HG02938 (cell line): Measurements from ENCODE around the gene F12.

Source experiments
- ATAC-seq: cut with Tn5 transposase; IDR thresholded peaks from one replicate; pipeline ENCODE4 v1.9.1; 2021; ENCODE audit warnings: mild to moderate bottlenecking, moderate library complexity; ENCODE audit not compliant: unreplicated experiment

Gene F12

DNA sequence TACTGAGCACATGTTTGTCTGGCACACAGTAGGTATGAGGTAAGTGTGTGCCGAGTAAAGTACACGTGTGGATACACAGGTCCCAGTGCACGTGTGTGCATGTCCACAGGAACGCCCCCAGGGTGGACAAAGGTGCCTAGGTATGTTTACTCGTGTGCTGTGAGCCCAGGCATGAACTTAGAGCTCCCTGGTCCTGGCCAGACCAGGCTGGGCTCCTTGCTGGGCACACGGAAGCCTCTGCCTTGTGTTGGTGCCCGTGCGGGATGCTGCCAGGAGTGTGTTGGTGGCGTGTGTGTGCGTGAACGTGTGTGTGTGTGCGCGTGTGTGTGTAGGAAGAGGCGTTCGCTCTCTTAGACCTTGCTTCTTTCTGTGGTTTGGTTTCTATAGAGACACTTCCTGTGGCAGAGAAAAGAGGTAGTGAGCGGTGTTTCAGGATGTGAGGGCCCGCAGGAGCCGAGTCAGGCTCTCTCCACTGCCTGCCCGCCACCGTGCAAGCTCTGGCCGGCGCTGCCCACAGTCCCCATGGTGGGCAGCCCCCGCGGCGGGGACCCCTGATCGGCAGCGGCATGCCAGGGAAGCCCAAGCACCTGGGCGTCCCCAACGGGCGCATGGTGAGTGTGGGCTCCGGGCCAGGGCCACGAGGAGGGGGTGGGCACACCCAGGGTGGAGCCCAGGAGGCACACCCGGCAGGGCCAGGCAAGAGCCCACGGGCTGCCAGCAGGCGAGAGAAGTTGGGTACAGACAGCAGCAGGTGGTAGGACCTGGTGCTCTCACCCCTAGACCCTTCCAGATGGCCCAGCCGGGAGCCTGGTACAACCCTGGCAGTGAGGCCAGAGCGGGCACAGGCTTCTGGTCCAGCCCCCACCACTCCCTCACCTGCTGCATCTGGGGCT, 51.7 kb downstream of the F12 start, which contains the start of gene RGS14:
Gene RGS14, plus strand, starts transcription at position 466 of the 893 bp plus-strand sequence. Its CDS starts 101 bp downstream, at position 567.
- ATAC-seq = peak; percentile 93

DNA sequence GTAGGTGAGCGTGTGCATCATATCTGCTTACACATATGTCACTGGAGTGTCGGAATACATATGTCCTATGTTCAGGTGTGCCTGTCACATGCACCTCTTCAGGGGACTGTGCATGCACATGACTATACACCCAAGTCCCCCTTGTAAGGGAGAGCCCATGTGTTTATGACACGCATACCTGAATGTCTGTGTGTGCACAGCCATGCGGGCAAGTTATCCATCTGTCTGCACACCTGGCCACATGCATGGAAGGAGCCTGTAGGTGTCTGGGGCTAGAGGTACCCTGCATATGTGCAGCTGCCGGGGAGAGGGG, 52.3 kb downstream of the F12 start:
- ATAC-seq = no peak

DNA sequence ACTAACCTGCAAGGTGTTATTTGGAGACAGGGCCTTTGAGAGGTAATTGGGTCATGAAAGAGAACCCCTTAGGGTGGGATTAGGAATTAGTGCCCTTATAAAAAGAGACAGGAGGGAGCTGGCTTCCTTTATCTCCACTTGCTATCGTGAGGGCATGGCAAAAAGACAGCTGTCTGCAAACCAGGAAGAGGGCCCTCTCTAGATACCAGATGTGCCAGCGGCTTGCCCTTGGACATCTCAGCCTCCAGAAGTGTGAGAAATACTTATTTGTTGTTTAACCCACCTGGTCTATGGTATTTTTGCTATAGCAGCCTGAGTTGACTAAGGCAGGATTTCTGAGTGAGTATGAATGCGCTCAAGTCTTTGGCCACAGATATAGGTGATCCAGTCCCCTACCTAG, 52.6 kb downstream of the F12 start:
- no peak for ATAC-seq

DNA sequence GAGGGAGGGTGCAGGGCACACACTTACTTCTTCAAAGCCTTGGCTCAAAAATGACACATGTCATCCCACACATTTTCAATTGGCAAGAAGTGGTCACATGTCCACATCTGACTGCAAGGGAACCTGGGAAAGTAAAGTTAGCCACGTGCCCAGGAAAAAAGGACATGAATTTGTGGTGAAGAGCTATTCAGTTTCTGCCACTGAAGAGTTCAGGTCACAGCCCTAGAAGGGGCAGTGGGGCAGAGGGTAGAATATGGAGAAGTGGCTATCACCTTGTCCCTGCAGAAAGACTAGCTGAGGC, 53.5 kb downstream of the F12 start:
- no peak for ATAC-seq

DNA sequence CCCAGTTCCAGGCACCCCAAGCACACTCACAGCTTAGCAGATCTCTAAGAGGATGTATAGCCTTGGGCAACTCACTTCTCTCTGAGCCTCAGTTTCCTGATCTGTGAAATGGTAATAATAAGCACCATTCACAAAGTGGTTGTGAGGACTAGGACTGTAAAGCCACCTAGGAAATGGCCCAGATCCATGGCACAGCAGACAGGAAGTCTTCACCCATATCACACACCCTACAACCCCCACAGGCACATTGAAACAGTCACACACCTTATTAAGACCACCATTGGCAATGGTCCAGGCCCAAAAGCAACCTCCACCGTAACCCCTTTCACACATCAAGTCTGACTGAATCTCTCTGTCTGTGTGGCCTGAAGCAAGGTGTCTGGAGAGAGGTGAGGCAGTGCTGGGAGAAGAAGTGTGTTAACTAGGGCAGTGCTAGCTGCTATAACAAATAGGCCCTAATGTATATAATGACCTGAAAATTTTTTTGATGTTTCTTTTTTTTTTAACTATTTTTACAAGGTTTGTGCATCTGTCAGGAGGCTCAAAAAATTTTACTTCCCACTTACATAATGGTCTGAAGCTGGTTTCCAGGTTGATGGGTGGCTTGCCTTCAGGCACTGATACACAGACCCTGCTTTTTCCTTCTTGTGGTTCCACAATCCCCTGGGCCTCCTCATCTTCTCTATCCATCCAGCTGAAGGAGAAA, 54.0 kb downstream of the F12 start:
- ATAC-seq = no peak

DNA sequence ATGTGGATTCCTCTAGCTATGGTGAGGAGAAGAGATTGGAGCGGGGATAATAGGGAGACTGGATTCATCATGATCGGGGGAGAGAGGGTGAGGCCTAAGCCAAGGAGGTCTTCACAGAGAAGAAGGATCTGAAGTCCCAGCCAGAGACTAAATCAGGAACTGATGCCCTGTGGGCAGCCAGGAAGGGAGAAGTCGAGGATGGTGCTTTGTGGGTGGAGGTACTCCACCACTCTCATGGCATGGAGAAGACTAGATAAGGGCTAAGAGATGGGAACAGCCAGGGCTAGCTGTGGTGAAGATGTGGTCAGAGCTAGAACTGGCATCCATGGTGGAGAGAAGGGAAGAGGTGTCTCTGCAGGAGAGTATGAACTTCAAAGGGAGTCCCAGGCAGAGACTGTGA, 54.7 kb downstream of the F12 start:
- ATAC-seq = no peak

DNA sequence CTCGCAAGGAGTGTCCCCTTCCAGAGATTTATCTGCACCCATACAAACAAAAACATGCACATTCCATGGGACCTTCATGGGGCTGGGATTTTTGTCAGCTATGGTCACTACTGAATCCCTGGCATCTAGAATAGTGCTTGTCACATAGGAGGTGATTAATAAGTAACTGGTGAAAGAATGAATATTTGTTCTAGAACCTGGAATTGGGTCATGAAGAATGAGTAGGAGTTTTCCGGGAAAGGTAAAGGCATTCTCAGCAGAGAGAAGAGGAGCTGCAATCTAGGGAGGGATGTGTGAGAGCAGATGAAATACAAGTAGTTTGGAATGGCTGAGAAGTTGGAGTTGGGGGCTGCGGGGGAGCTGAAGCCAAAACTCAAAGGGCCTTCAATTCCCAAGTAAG, 55.1 kb downstream of the F12 start:
- ATAC-seq = no peak

DNA sequence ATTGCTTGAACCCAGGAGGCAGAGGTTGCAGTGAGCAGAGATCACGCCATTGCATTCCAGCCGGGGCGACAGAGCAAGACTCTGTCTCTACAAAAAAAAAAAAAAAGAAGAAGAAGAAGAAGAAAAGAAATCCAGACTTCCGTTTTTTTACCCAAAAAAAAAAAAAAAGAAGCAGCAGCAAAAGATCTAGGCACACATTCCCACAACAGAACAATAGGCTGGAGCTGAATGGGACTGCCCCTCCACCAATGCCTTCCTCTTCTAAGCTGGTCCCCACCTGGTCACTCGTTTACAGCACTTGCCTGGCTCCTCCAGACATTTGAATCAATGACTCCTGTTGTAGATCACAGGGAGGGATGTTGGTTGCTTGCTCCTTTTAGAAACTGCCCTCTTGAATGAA, 56.3 kb downstream of the F12 start:
- no peak for ATAC-seq
